HG03039 (cell line): ENCODE data around the gene DHCR7.

Source experiments
- ATAC-seq: cut with Tn5 transposase; IDR thresholded peaks from one replicate; pipeline ENCODE4 v1.9.1; 2021; ENCODE audit warnings: mild to moderate bottlenecking, moderate library complexity; ENCODE audit not compliant: unreplicated experiment

Gene DHCR7

DNA sequence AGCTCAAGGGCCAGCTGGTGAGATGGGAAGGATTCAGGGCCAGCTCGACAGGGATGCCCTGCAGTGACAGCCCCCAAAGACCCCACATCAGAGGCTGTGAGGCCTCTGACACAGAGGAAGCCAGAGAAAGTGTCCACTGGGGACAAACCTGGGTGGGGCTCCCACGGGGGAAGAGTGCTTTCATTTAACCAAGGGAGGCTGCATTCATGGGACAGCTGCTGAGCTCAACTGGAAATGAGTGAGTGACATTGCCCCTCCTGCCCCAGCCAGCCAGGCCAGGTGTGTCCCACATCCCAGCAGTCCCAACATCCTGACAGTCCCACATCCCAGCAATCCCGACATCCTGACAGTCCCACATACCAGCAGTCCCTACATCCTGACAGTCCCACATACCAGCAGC, 61.0 kb downstream of the DHCR7 start:
- ATAC-seq = no peak

DNA sequence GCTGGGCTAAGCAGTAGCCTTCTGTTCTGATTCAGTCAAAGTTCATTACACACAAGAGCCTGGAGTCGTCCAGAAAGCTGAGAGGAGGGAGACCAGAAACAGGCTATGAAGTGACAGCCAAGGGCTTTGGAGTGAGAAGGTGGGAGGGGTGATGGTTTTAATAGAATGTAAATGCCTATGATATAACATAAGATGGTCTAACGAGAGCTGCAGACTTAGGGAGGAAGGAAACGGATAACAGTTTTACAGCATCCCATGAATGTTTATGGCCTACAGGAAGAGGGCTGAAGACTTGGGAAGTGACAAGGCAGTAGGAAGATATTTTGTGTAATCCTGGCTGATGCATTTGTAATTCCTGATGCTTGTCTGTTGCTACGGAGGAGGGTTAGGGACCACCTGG, 62.0 kb downstream of the DHCR7 start:
- no peak for ATAC-seq

GRCh38 chr11:71385091-71385490, 63.1 kb downstream of the DHCR7 start:
- no peak for ATAC-seq

DNA sequence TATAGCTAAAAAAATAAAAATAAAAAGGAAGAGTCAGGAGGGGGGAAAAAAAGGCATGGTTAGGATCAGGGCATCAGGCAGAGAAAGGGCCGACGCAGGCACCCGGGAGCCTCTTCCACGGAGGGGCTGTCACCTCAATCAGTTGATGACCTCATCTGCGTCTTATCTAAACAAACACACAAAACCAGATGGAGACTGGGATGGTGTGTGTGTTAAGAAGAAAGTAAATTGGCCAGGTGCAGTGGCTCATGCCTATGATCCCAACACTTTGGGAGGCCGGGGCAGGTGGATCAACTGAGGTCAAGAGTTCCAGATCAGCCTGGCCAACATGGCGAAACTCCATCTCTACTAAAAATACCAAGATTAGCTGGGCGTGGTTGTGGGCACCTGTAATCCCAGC, 63.6 kb downstream of the DHCR7 start:
- ATAC-seq = no peak
